HG03097 (cell line): ENCODE data around the gene CSN3.
"Not testable (repeated sequence)": the region's sequence is repeated elsewhere in the genome, so short reads cannot be mapped to it uniquely, and the experiment has no call there.

Experiments
- ATAC-seq: cut with Tn5 transposase; IDR thresholded peaks from one replicate; pipeline ENCODE4 v1.9.1; 2021; ENCODE audit not compliant: unreplicated experiment, low FRiP score

The CSN3 gene

GRCh38 chr4:70242297-70242696 lies at the start of gene CSN3:
Gene CSN3 (plus strand): TSS chr4:70242597. CDS start chr4:70244820, 2,223 bp downstream.
- not testable (repeated sequence) for ATAC-seq

- ATAC-seq: no peak
Observed at GRCh38 chr4:70192895-70193294, 49.5 kb upstream of the CSN3 start.

GRCh38 chr4:70195425-70195824 lies 47.0 kb upstream of the CSN3 start, which contains the start of gene ODAM:
Gene ODAM (plus strand): TSS chr4:70195725. CDS start chr4:70196544, 819 bp downstream.
- ATAC-seq: no peak

- no peak for ATAC-seq
Observed at GRCh38 chr4:70196857-70197256, 45.5 kb upstream of the CSN3 start.

- ATAC-seq: no peak
Observed at GRCh38 chr4:70197842-70198241, 44.6 kb upstream of the CSN3 start.

GRCh38 chr4:70203601-70204000 lies 38.8 kb upstream of the CSN3 start:
- ATAC-seq: no peak

- ATAC-seq: not testable (repeated sequence)
Observed at GRCh38 chr4:70212752-70213151, 29.6 kb upstream of the CSN3 start.

GRCh38 chr4:70216109-70216508 lies 26.3 kb upstream of the CSN3 start:
- ATAC-seq: not testable (repeated sequence)

- not testable (repeated sequence) for ATAC-seq
Observed at GRCh38 chr4:70216550-70216949, 25.8 kb upstream of the CSN3 start.

GRCh38 chr4:70221389-70221788 lies 21.0 kb upstream of the CSN3 start:
- not testable (repeated sequence) for ATAC-seq

GRCh38 chr4:70221818-70222217 lies 20.6 kb upstream of the CSN3 start:
- ATAC-seq: not testable (repeated sequence)

- no peak for ATAC-seq
Observed at GRCh38 chr4:70225824-70226223, 16.6 kb upstream of the CSN3 start, which contains the start of gene FDCSP. Gene FDCSP (plus strand): TSS chr4:70226124. CDS start chr4:70231195, 5,071 bp downstream.

- ATAC-seq: no peak
Observed at GRCh38 chr4:70236125-70236524, 6.3 kb upstream of the CSN3 start.

- ATAC-seq: no peak
Observed at GRCh38 chr4:70239131-70239883, 3.1 kb upstream of the CSN3 start.

GRCh38 chr4:70239884-70240591 lies 2.4 kb upstream of the CSN3 start:
- ATAC-seq: no peak

GRCh38 chr4:70243091-70243490 lies 694 bp downstream of the CSN3 start:
- no peak for ATAC-seq

- ATAC-seq: no peak
Observed at GRCh38 chr4:70251250-70251944, 9.0 kb downstream of the CSN3 start.

- ATAC-seq: no peak
Observed at GRCh38 chr4:70251945-70252277, 9.5 kb downstream of the CSN3 start.

- no peak for ATAC-seq
Observed at GRCh38 chr4:70269674-70270073, 27.3 kb downstream of the CSN3 start.

- ATAC-seq: no peak
Observed at GRCh38 chr4:70277121-70277520, 34.7 kb downstream of the CSN3 start.

- no peak for ATAC-seq
Observed at GRCh38 chr4:70280567-70280966, 38.2 kb downstream of the CSN3 start.
